HCT116 (cell line): Measurements from ENCODE around the gene GFOD1.

Experiments
- ELF1 ChIP-seq: IDR thresholded peaks from 2 replicates; pipeline ENCODE4 v1.6.1; 2012; ENCODE audit warnings: low read depth, borderline replicate concordance
- FOSL1 ChIP-seq: IDR thresholded peaks from 2 replicates; pipeline ENCODE4 v1.6.1; 2012; ENCODE audit warnings: low read depth
- POLR2A ChIP-seq: IDR thresholded peaks from 2 replicates; pipeline ENCODE4 v1.7.0; 2011; ENCODE audit warnings: borderline replicate concordance; ENCODE audit not compliant: insufficient read depth, insufficient read length; ENCODE audit errors: extremely low read depth
- RAD21 ChIP-seq: IDR thresholded peaks from 2 replicates; pipeline ENCODE4 v1.6.1; 2012; ENCODE audit warnings: low read depth, mild to moderate bottlenecking
- SRF ChIP-seq: IDR thresholded peaks from 2 replicates; pipeline ENCODE4 v1.6.1; 2012; ENCODE audit warnings: low read depth
- YY1 ChIP-seq: IDR thresholded peaks from 2 replicates; pipeline ENCODE4 v1.6.1; 2011; ENCODE audit warnings: low read length, low read depth, moderate library complexity, mild to moderate bottlenecking; ENCODE audit not compliant: insufficient replicate concordance; ENCODE audit errors: extremely low read depth
- ZNF274 ChIP-seq: fragments of 200-500 bp; sonication (Bioruptor generic); IDR thresholded peaks from 2 replicates; pipeline ENCODE4 v1.6.1; 2014; ENCODE audit warnings: mild to moderate bottlenecking, low read depth, low read length, inconsistent platforms
- TF ChIP-seq, protein P1 (sequence below), 3 experiments: fragments of 200-600 bp in 1 of 3; sonication (generic) in 1 of 3; IDR thresholded peaks in 2 of 3; conservative IDR thresholded peaks in 1 of 3; 2 replicates each; pipeline ENCODE4 v1.5.1; 2012 to 2017; ENCODE audit warnings: low read depth in 2 of 3, low read length in 2 of 3, antibody characterized with exemption in 1 of 3, borderline replicate concordance in 1 of 3, control low read depth in 1 of 3, mild to moderate bottlenecking in 1 of 3, mixed read lengths in 1 of 3, mixed run types in 1 of 3, moderate library complexity in 1 of 3; ENCODE audit not compliant: insufficient read depth in 1 of 3
- TF ChIP-seq, protein P2 (sequence below): IDR thresholded peaks from 2 replicates; pipeline ENCODE4 v1.6.1; 2011; ENCODE audit warnings: mild to moderate bottlenecking, low read length, moderate library complexity; ENCODE audit not compliant: insufficient replicate concordance; ENCODE audit errors: extremely low read depth

DNA sequence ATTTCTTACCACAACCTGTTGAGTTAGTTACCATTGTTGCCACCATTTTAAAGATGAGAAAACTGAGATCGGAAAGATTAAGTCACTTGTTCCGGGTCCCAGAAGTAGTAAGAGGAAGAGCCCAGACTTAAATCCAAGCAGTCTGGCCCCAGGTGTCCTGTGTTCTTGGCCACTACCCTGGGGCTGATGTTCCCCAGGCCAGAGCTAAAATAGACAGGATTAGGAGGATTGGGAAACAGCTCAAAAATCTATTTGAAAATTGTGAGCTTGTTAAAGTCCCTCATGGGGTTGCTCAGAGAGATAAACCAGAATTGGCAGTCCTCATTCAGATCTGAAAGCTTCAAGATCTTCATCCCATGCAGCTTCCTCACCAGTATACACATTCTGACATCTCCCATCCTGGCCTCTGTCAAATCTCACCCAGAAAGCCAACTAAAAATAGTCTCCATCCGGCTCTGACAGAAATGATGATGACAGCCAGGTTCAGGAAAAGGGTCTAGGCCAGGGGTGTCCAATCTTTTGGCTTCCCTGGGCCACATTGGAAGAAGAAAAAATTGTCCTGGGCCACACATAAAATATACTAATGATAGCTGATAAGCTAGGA lies 62.0 kb downstream of the GFOD1 start:
- TF ChIP-seq, protein P1, sequence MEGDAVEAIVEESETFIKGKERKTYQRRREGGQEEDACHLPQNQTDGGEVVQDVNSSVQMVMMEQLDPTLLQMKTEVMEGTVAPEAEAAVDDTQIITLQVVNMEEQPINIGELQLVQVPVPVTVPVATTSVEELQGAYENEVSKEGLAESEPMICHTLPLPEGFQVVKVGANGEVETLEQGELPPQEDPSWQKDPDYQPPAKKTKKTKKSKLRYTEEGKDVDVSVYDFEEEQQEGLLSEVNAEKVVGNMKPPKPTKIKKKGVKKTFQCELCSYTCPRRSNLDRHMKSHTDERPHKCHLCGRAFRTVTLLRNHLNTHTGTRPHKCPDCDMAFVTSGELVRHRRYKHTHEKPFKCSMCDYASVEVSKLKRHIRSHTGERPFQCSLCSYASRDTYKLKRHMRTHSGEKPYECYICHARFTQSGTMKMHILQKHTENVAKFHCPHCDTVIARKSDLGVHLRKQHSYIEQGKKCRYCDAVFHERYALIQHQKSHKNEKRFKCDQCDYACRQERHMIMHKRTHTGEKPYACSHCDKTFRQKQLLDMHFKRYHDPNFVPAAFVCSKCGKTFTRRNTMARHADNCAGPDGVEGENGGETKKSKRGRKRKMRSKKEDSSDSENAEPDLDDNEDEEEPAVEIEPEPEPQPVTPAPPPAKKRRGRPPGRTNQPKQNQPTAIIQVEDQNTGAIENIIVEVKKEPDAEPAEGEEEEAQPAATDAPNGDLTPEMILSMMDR (IDR thresholded peaks at IDR 0.05 in 2 of 3, conservative IDR thresholded peaks at IDR 0.05 in 1 of 3; ENCODE audit: borderline replicate concordance in 1 of 3, insufficient read depth in 1 of 3, low read depth in 2 of 3, low read length in 2 of 3): no peak
- TF ChIP-seq FOSL1 (no peak), SRF (no peak), RAD21 (no peak), ZNF274 (no peak), YY1 (no peak), POLR2A (no peak), ELF1 (no peak)
- TF ChIP-seq, protein P2, sequence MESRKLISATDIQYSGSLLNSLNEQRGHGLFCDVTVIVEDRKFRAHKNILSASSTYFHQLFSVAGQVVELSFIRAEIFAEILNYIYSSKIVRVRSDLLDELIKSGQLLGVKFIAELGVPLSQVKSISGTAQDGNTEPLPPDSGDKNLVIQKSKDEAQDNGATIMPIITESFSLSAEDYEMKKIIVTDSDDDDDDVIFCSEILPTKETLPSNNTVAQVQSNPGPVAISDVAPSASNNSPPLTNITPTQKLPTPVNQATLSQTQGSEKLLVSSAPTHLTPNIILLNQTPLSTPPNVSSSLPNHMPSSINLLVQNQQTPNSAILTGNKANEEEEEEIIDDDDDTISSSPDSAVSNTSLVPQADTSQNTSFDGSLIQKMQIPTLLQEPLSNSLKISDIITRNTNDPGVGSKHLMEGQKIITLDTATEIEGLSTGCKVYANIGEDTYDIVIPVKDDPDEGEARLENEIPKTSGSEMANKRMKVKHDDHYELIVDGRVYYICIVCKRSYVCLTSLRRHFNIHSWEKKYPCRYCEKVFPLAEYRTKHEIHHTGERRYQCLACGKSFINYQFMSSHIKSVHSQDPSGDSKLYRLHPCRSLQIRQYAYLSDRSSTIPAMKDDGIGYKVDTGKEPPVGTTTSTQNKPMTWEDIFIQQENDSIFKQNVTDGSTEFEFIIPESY: no peak
